HepG2 (cell line): ENCODE results near the gene ARMC2. TPM values are rescaled to one million over a fixed set of nuclear protein-coding genes. Genes with fewer than 3 reads are reported as not detected.

Experiments used
- ATAC-seq: fragments of 200-7000 bp; cut with Tn5 transposase; 3 replicates; pipeline ENCODE4 v1.9.1; 2020; ENCODE audit warnings: mild to moderate bottlenecking, moderate library complexity
- BruUV-seq: library from RNA; stranded (reverse); fragments of 400-500 nt; replicated peaks from 2 replicates; lab custom pipeline; 2021; lab: Mats Ljungman, UMichigan
- CTCF ChIA-PET: fragments of 300-600 bp; formaldehyde crosslinking; extraction: SDS; loops from one replicate; lab custom pipeline; 2021; ENCODE audit warnings: low total read pairs, inconsistent platforms, low intra/inter-chr PET ratio; lab: Yijun Ruan, JAX
- POLR2A ChIA-PET: fragments of 350-600 bp; sonication (Branson Sonifier 250); formaldehyde crosslinking; loops from one replicate; lab custom pipeline; 2020; ENCODE audit warnings: antibody characterized with exemption, inconsistent platforms; lab: Yijun Ruan, JAX
- DNase-seq: peaks from one replicate; pipeline ENCODE4 v3.0.0-alpha.2; 2015; ENCODE audit warnings: low spot score
- FAIRE-seq: peaks from 3 replicates; lab custom pipeline; 2011; peaks lifted over from hg19 to GRCh38; lab: Jason Lieb, UNC
- H2AFZ ChIP-seq: one replicate; pipeline ENCODE4 v1.6.1; 2011; ENCODE audit warnings: low read length, inconsistent platforms
- H3K27ac ChIP-seq: fragments of 300-600 bp; 3 replicates; pipeline ENCODE4 v1.8.0; 2011; ENCODE audit warnings: mixed run types, mild to moderate bottlenecking, mixed read lengths, low read length, inconsistent platforms; ENCODE audit not compliant: insufficient read depth; ENCODE audit errors: extremely low read length
- H3K27me3 ChIP-seq, 2 experiments: fragments of 200-600 bp in 1 of 2; 2 replicates in 1 of 2; 3 replicates in 1 of 2; pipeline versions ENCODE4 v1.6.0 to v1.8.0; 2011; ENCODE audit warnings: low read length in 2 of 2, mild to moderate bottlenecking in 2 of 2, moderate library complexity in 2 of 2, inconsistent platforms in 1 of 2; ENCODE audit not compliant: insufficient read depth in 2 of 2, control insufficient read depth in 1 of 2
- H3K36me3 ChIP-seq, 2 experiments: fragments of 200-600 bp in 1 of 2; replicated peaks in 1 of 2; 2 replicates in 1 of 2; 3 replicates in 1 of 2; pipeline versions ENCODE4 v1.5.1 to v1.8.0; 2011; ENCODE audit warnings: low read length in 2 of 2, inconsistent platforms in 1 of 2; ENCODE audit not compliant: insufficient read depth in 2 of 2, control insufficient read depth in 1 of 2
- H3K4me1 ChIP-seq: 2 replicates; pipeline ENCODE4 v1.5.1; 2012; ENCODE audit warnings: low read length, inconsistent platforms; ENCODE audit not compliant: insufficient read depth
- H3K4me2 ChIP-seq: 2 replicates; pipeline ENCODE4 v1.6.0; 2011; ENCODE audit warnings: low read depth, low read length, inconsistent platforms
- H3K4me3 ChIP-seq, 3 experiments: fragments of 200-600 bp in 1 of 3; sonication (generic), shearing (Covaris generic) in 1 of 3; replicated peaks in 1 of 3; 2 replicates each; pipeline ENCODE4 v1.5.1; 2011 to 2016; ENCODE audit warnings: low read length in 3 of 3, inconsistent platforms in 2 of 3, low read depth in 2 of 3, mild to moderate bottlenecking in 2 of 3, control low read depth in 1 of 3, mixed read lengths in 1 of 3; ENCODE audit not compliant: insufficient read depth in 1 of 3
- H3K79me2 ChIP-seq: one replicate; pipeline ENCODE4 v1.6.1; 2011; ENCODE audit warnings: low read length, inconsistent platforms; ENCODE audit not compliant: insufficient read depth
- H3K9ac ChIP-seq: 2 replicates; pipeline ENCODE4 v1.6.0; 2011; ENCODE audit warnings: mild to moderate bottlenecking, low read depth, low read length, inconsistent platforms; ENCODE audit not compliant: insufficient read depth
- H3K9me3 ChIP-seq: 2 replicates; pipeline ENCODE4 v1.5.1; 2012; ENCODE audit warnings: mild to moderate bottlenecking, low read length
- H4K20me1 ChIP-seq: 2 replicates; pipeline ENCODE4 v1.6.0; 2011; ENCODE audit warnings: inconsistent platforms, mild to moderate bottlenecking, low read length, moderate library complexity; ENCODE audit not compliant: insufficient read depth
- HOXA3 ChIP-seq: sonication (generic); formaldehyde crosslinking; IDR thresholded peaks from 2 replicates; pipeline ENCODE4 v1.5.0; 2020; ENCODE audit warnings: missing genetic modification reagents
- HOXA7 ChIP-seq: sonication (generic); formaldehyde crosslinking; IDR thresholded peaks from 2 replicates; pipeline ENCODE4 v1.8.1; 2022; ENCODE audit warnings: mild to moderate bottlenecking, missing genetic modification reagents, moderate library complexity
- POGZ ChIP-seq: sonication (generic); formaldehyde crosslinking; IDR thresholded peaks from 2 replicates; pipeline ENCODE4 v1.4.0; 2020; ENCODE audit warnings: mild to moderate bottlenecking, missing genetic modification reagents
- RELA ChIP-seq: sonication (generic); formaldehyde crosslinking; IDR thresholded peaks from 2 replicates; pipeline ENCODE4 v1.4.0; 2020; ENCODE audit warnings: missing genetic modification reagents
- SETDB1 ChIP-seq: sonication (generic); formaldehyde crosslinking; IDR thresholded peaks from 2 replicates; pipeline ENCODE4 v1.5.1; 2020; ENCODE audit warnings: missing genetic modification reagents, mild to moderate bottlenecking, borderline replicate concordance
- ZBTB42 ChIP-seq: sonication (generic); formaldehyde crosslinking; IDR thresholded peaks from 2 replicates; pipeline ENCODE4 v1.5.0; 2020; ENCODE audit warnings: mild to moderate bottlenecking, missing genetic modification reagents
- ZNF101 ChIP-seq: sonication (generic); formaldehyde crosslinking; IDR thresholded peaks from 2 replicates; pipeline ENCODE4 v1.4.0; 2020; ENCODE audit warnings: mild to moderate bottlenecking, low read depth, missing genetic modification reagents, borderline replicate concordance
- ZNF296 ChIP-seq: sonication (generic); formaldehyde crosslinking; conservative IDR thresholded peaks from 2 replicates; pipeline ENCODE4 v1.5.0; 2020; ENCODE audit warnings: mild to moderate bottlenecking, missing genetic modification reagents
- ZNF335 ChIP-seq: sonication (generic); formaldehyde crosslinking; IDR thresholded peaks from 2 replicates; pipeline ENCODE4 v1.4.0; 2020; ENCODE audit warnings: missing genetic modification reagents
- ZNF451 ChIP-seq: sonication (generic); formaldehyde crosslinking; IDR thresholded peaks from 2 replicates; pipeline ENCODE4 v1.5.0; 2020; ENCODE audit warnings: mild to moderate bottlenecking, missing genetic modification reagents
- ZNF75D ChIP-seq: sonication (generic); formaldehyde crosslinking; IDR thresholded peaks from 2 replicates; pipeline ENCODE4 v1.8.1; 2023; ENCODE audit warnings: missing genetic modification reagents, mild to moderate bottlenecking, borderline replicate concordance
- ZSCAN12 ChIP-seq: sonication (generic); formaldehyde crosslinking; IDR thresholded peaks from 2 replicates; pipeline ENCODE4 v1.9.0; 2021; ENCODE audit warnings: mild to moderate bottlenecking, missing genetic modification reagents
- WGBS: methylation state at CpG from one replicate; pipeline ENCODE4 v1.1.6; 2017; ENCODE audit warnings: low lambda C conversion rate; 5-methylcytosine and 5-hydroxymethylcytosine counted together
- in situ Hi-C: cut with HindIII; loops from 2 replicates; pipeline ENCODE4 v1.10.0; 2017; ENCODE audit warnings: low pct_unique_long_range_greater_than_20kb; ENCODE audit not compliant: extremely low pct_ligation_motif_present
- intact Hi-C: fragments of 100-400 bp; cut with micrococcal nuclease; formaldehyde crosslinking; loops from one replicate; pipeline ENCODE4 v1.10.0; 2022; ENCODE audit not compliant: unreplicated experiment
- polyA plus RNA-seq, 8 experiments: library from polyadenylated mRNA; depleted of rRNA in 3 of 8; stranded (reverse) in 7 of 8; unstranded in 1 of 8; fragments of >200 nt; fragmentation: Illumina TruSeq in 4 of 8; extraction: Trizol in 4 of 8; gene quantifications; 2 replicates each; pipeline versions ENCODE4 v1.2.1 to v1.2.3, GENCODE V29; 2011 to 2016; ENCODE audit warnings: low read depth in 4 of 8, missing spikeins in 1 of 8, mixed read lengths in 1 of 8; ENCODE audit not compliant: insufficient read depth in 1 of 8
- total RNA-seq, 5 experiments: library from RNA; depleted of rRNA; stranded (reverse); fragments of >200 nt; fragmentation: Illumina TruSeq; extraction: Trizol; gene quantifications; 2 replicates each; pipeline ENCODE4 v1.2.3, GENCODE V29; 2016; ENCODE audit warnings: low read depth in 1 of 5
- TF ChIP-seq, protein P1 (sequence below): sonication (generic); formaldehyde crosslinking; IDR thresholded peaks from 2 replicates; pipeline ENCODE4 v1.5.1; 2020; ENCODE audit warnings: mild to moderate bottlenecking, missing genetic modification reagents, borderline replicate concordance
- TF ChIP-seq, protein P2 (sequence below): sonication (generic); IDR thresholded peaks from 2 replicates; pipeline ENCODE4 v1.6.1; 2016; ENCODE audit warnings: low read depth, borderline replicate concordance
- TF ChIP-seq, protein P3 (sequence below): IDR thresholded peaks from 2 replicates; pipeline ENCODE4 v1.6.1; 2016; ENCODE audit warnings: low read depth, borderline replicate concordance

Gene ARMC2
- total and polyA plus RNA-seq, 2 of the 13 experiments (the other 11 are each of a cell fraction or from before 2014, with no cell fraction given), result 1.4 to 3.2 TPM

DNA sequence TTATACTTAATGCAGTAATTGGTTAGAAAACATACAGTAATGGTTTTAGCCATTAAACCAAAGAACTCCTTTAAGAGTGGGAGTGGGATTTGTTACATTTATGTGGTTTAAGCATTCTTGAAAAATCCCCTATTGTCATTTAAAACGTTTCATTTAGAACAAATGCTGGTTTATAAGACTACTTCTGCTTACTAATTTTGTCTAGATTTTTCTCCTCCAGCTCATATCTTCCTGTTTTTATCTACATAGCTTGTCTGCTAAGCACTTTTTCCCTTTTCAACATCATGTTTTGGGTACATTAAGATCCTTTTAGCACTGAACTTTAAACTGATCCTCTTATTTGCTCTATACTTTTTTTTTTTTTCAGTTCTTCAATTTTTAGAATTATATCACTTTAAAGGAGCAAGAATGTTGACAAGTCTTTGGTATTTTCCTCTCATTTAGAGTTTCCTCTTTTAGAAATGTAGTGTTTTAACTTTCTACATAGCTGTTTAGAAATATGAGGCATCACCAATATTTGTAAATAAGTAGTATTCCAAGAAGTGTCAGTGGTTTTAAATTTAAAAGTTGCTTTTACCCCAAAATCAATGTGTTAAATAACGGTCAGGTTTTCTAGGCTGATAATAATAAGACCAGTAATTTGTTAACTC, 165.6 kb downstream of the ARMC2 start (continued):
- TF ChIP-seq, protein P1, sequence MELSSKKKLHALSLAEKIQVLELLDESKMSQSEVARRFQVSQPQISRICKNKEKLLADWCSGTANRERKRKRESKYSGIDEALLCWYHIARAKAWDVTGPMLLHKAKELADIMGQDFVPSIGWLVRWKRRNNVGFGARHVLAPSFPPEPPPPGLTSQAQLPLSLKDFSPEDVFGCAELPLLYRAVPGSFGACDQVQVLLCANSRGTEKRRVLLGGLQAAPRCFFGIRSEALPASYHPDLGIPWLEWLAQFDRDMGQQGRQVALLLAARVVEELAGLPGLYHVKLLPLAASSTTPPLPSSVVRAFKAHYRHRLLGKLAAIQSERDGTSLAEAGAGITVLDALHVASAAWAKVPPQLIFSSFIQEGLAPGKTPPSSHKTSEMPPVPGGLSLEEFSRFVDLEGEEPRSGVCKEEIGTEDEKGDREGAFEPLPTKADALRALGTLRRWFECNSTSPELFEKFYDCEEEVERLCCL (CRISPR knock-in tag), result no peak
- TF ChIP-seq ZNF451 (no peak), ZBTB42 (CRISPR knock-in tag) (no peak), ZSCAN12 (CRISPR knock-in tag) (no peak), HOXA7 (no peak), ZNF101 (CRISPR knock-in tag) (no peak), HOXA3 (CRISPR knock-in tag) (no peak), RELA (CRISPR knock-in tag) (no peak), POGZ (CRISPR knock-in tag) (no peak), ZNF335 (CRISPR knock-in tag) (no peak), SETDB1 (CRISPR knock-in tag) (no peak)
- TF ChIP-seq, protein P2, sequence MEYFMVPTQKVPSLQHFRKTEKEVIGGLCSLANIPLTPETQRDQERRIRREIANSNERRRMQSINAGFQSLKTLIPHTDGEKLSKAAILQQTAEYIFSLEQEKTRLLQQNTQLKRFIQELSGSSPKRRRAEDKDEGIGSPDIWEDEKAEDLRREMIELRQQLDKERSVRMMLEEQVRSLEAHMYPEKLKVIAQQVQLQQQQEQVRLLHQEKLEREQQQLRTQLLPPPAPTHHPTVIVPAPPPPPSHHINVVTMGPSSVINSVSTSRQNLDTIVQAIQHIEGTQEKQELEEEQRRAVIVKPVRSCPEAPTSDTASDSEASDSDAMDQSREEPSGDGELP, result no peak

DNA sequence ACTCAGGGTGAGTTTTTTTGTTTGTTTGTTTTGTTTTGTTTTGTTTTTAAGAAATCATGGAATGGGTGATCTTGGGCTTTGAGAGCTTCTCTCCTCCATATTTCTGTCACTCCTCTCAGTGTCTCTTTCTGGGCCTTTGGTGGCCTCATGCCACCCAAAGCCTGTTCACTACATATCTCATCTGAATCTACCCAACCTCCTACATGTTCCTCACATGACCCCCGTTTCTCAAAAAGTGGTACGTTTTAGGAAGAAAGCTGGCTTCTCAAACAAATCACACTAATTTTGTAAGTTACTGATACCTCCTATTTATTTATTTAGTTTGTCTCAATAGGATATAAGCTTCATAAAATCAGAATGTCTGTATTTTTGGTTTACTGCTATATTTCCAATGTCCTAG, 166.4 kb downstream of the ARMC2 start:
- FAIRE-seq (no peak), ATAC-seq (no peak), DNase-seq (no peak)
- no peaks in the 10 kb centered on the region for H3K9me3 ChIP-seq
- H3K4me3 ChIP-seq, result no peak overlapping the region
- H4K20me1 ChIP-seq, result no peaks in the 10 kb centered on the region
- H3K4me2 ChIP-seq, result no peak overlapping the region
- intact Hi-C loops (no loop called here), in situ Hi-C loops (no loop called here)
- H3K27ac ChIP-seq, result no peak overlapping the region
- 94% methylated on average over 2 of the region's 2 CpGs for WGBS
- ChIA-PET CTCF (no interaction called here), POLR2A (no interaction called here)
- H3K9ac ChIP-seq, result no peak overlapping the region
- H3K4me1 ChIP-seq, result peaks cover 24% of the 10 kb centered on the region
- no peak overlapping the region for H2AFZ ChIP-seq
- no TSS peak for BruUV-seq
- peaks cover 8% of the 10 kb centered on the region for H3K79me2 ChIP-seq
- no peaks in the 10 kb centered on the region for H3K36me3 ChIP-seq
- no peaks in the 10 kb centered on the region; a peak in 1 of 5 replicates for H3K27me3 ChIP-seq
- TF ChIP-seq ZNF296 (CRISPR knock-in tag) (no peak), ZNF75D (CRISPR knock-in tag) (no peak)
- TF ChIP-seq, protein P3, sequence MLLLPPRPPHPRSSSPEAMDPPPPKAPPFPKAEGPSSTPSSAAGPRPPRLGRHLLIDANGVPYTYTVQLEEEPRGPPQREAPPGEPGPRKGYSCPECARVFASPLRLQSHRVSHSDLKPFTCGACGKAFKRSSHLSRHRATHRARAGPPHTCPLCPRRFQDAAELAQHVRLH, result no peak
